HCEC 1CT (cell line): Measurements from ENCODE around the gene GP1BB.
A peak's percentile ranks its signal among the peaks of the same experiment; 100 is the strongest.

Source experiments
- DNase-seq: peaks from one replicate; pipeline ENCODE4 v3.0.0-alpha.2; 2017

The GP1BB gene

DNA sequence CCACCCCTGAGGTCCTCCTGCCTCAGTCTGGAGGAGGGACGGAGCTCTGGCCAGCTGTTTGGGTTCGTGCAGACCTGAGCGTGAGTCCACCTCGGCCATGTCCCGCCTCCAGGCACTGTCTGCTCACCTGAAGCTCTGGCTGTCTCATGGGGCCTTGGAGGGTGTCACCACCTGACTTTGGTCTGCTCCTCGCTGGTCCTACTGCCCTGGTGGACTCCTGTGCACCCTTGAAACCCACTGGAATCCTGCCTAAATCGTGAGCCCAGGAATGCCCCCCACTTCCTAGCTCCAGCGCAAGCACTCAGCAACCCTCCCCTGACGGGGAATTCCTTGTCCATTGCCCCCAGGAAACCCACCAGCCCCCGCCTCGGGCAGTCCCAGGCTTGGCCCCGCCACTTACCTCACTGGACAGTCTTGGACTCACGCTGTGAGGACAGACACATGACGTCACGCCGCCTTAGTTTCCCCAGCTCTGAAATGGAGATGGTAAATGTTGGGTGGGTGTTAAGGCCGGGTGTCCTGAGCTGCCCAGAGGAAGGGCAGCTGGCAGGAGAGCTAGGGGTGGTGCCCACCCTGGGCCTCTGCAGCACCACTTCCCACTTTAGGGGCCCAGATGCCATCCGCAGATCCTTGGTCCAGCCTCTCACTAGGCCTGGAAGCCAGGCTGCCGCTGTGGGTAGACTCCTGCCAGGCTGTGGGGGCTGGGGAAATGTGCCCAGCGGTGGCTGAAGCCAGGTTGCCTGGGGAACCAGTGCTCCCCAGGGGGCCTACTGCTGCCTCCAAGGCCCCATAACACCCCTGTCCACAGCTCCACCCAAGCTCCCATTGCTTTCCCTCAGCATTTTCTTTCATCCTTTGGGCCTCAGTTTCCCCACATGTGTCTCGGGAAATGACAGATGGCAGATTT, 19.1 kb downstream of the GP1BB start:
- DNase-seq = no peak

DNA sequence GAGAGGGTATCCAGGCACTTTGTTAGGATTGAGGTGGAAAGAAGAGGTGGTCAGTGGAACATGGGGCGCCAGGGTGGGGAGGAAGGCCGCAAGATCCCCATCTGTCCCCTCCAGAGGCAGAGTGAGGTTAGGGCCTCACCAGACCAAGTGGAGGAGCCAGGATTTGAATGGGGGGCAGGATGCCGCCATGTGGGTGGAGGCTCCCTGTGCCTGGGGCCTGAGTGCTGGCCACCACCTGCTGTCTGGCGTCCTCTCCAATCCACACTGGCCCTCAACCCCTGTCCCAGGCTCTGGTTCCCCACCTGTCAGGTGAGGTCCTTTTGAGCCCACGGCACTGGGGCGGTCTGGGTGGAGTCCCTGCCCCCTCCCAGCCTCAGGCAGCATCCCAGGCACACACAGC, 19.7 kb downstream of the GP1BB start:
- DNase-seq = no peak

DNA sequence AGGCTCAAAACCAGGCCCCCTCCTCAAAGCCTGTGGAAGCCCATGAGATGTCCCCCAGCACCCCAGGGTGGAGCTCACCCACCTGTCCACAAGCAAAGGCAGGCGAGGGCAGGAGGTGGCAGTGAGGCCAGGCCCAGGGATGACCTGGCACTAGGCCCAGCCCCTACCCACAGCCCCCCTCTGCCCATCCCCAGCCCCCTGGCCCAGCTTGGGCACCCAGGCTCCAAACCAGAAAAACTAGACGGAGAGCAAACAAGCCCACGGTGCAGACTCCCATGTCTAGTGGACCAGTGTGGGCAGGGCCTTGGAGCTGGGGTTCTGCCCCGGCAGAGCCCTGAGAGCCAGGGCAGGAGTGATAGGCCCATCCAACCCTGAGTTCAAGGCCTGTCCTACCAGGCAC, 20.3 kb downstream of the GP1BB start:
- no peak for DNase-seq

DNA sequence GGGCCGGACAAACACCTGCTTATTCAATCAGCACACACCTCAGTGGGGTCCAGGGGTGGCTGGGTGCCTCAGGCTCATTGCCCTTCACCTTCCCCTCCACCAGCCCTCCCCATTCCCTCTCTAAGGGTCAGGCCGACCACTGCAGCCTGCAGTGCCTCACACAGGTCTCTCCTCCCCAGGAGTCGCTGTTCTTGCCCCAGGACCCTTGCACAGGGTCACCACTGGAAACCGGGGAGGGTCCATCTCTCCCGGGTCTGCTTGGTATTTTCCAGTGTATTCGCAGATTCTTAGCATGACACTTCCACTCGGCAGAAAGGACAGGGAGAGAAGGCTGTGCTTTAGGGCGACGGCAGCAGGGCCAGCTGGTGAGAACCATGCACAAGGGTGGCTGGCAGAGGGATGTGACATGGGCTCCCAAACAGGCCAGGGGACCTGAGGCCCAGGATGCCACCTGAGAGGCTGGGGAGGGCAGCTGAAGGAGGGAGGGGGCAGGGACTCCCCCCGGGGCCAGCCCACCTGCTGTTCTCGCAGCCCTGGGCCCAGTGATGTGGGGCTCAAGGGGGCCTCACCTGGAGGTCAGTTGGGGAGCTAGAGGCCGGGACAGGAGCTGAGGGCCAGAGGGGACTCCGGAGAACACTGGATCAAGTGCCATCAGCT, 21.1 kb downstream of the GP1BB start:
- DNase-seq = no peak

DNA sequence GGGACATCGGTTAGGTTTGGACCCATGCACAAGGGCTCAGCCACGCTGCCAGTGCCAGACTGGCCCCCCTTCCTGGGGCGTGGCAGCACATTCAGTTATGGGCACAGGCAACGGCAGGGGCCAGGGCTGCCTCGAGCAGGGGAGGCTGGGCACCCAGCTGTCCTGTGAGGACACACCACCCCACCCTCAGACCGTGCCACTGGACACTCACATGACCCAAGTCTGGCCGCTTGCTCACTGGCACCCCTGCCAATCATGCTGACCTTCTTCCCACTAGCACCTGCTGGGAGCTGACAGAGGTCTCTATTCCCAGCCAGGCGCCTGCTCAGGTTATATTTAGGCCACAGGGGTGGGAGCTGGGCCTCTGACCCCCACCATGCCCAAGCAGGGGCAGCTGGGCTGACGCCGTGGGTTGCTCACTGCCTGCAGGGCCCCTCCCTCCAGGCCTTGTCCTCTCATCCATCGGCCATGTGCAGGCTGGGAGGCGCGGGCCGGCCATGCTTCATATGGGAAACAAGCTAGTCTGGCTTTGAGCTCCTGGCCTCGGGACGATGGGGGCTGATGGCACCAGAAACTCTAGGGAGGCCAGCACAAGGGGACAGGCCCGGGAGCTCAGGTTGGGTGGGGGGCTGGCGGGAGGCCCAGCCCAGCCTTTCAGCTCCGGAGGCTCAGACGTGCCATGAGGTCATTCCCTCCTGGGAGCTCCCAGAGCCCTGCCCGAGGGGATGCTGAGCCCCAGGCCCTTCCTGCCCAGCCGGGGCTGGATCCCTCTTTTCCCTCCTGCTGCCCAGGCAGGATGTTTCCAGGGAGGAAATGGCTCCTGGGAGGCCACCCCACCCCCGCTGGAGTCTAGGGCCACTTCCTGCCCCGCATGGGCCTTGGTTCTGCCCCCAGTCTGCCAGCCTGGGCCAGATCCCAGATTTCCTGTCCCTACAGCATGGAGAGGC, 22.1 kb downstream of the GP1BB start:
- DNase-seq = no peak

DNA sequence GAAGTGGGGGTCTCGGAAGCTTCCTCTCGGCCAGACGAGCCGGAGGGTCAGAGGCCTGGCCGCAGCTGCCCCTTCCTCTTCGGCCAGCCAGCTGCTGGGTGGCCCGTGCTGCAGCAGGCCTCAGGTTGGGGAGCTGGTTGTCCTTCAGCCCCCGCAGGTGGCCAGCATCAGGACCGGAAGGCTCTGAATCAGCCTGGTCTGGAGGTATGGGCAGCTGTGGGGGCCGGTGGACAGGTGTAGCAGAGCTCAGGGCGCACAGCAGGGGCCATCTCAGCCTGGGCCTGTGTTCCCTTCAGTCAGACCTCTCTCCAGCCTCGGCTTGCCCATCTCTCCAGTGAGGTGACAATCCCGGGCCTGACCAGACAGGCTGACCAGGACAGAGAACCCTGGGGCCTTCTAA, 23.4 kb downstream of the GP1BB start:
- no peak for DNase-seq

DNA sequence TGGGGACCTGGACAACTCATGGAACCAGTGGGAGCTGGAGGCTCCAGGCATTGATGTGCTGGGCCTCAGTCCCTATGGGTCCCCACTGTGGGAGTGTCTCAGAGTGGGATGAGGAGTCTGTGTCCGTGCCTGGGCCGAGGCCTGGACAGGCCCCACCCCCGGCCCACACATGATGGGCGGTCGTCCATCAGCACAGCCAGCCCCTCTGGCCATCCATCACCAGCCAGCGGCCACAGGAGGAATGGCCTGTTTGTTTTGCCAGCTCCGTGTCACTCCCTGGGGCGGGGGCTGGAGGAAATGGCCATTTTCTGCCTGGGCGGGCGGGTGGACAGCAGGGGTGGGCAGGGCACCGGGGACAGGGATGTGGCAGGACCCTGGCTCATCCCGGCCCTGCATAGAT, 24.2 kb downstream of the GP1BB start:
- DNase-seq = no peak

DNA sequence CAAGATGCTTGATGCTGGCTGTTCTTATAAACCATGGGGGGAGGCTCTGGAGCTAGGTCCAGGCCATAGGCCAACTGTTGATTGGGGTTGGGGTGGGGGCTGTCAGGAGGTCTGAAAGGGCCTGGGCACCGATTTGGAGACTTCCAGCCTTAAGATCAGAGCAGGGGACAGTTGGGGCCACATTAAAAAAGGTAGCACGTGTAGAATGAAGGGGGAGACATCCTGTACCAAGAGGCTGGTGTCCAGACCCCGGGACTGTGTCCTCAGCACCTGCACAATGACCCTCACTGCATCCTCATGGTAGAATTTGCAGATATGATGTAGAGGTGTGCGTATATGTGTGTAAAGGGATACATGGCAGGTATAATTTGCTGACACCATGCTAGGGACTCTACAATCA, 24.8 kb downstream of the GP1BB start:
- DNase-seq = no peak

DNA sequence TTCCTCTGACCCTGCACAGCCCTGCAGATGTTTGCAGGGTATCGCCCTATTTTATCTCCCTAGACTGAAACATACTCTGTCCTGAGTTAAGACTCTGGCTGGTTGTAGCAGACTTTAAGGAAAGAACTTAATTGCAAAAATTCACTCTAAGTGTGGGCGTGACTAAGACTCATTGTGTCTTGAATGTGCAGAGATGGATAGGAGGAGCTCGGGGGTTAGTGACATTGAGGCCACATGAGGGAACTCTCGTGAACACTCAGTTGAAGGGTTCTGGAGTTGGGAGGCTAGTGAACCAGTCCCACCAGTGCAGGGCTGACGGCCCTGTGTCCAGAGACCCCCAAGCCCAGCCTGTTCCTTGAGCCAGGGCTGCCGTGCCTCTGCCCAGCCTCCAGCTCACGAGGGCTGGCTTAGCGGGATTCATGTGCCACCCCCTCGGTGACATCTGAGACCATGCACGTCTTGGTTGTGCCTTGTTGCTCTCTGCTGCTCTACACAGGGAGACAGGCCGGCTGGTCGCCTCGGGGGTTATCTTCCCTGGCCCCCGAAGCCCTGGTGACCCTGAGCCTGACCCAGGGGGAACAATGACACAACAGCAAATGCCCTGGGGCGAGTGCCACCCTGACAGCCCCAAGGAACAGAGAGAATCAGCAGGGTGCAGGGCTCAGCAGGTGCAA, 25.8 kb downstream of the GP1BB start:
- no peak for DNase-seq

DNA sequence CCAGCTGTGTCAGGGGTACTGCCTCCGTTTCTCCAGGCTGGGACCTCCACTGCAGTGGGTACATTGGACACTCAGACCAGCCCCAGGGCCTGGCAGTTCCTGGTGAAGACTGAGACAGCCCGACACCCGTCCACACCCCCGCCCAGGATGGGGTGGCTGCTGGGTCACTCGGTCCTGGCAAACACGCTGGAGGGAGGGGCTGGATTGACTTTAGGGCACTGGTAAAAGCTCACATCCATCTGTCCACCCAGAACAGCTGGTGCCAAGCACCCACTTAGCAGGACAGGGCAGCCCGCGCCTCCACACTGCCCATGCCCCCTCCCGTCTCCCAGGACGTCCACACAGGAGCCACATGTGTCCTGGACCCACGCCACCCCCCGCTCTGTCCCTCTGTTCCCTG, 26.5 kb downstream of the GP1BB start:
- no peak for DNase-seq

DNA sequence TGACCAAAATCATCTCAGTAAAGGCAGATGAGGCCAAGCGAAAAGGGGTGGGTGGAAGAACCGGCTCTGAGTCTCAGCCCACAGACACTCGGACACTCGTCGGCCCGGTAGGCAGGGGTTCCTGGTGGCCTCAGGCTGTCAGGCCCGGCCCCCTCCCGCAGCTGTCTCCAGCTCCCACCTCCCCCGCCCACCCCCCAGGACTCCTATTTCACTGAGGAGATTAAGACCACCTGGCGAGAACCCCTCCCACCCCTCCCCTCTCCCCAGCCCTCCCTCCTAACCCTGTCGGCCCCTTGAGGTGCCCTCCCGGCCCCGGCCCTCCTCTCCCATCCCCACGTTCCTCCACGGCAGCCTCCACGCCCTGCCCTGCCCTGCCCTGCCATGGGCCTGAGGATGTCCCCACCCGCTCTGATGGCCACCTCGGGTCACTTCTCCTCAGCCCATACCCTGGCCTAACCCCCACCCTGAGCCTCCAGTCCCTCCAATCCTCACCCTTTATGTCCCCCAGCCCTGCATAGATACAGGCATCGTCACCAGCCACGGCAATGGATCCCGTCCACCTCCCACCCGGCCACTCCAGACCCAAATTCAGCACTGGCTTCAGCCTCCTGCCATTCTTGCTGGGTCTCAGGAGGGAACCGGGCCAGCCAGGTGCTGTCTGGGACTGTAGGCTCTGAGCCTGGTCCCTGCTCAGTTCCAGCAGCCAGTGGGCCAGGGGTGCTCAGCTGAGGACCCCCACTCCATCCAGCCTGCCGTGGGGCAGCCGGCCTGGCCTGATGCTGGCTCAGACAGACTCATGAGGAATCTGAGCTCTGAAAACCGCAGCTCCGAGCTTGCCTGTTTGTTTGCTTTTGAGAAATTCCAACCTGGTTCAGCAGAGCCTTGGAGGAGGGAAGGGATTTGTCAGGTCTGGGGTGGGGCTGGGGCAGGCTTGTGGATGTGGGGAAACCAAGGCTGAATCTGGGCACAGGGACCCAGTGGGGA, 27.5 kb downstream of the GP1BB start:
- peak; percentile 19 for DNase-seq

DNA sequence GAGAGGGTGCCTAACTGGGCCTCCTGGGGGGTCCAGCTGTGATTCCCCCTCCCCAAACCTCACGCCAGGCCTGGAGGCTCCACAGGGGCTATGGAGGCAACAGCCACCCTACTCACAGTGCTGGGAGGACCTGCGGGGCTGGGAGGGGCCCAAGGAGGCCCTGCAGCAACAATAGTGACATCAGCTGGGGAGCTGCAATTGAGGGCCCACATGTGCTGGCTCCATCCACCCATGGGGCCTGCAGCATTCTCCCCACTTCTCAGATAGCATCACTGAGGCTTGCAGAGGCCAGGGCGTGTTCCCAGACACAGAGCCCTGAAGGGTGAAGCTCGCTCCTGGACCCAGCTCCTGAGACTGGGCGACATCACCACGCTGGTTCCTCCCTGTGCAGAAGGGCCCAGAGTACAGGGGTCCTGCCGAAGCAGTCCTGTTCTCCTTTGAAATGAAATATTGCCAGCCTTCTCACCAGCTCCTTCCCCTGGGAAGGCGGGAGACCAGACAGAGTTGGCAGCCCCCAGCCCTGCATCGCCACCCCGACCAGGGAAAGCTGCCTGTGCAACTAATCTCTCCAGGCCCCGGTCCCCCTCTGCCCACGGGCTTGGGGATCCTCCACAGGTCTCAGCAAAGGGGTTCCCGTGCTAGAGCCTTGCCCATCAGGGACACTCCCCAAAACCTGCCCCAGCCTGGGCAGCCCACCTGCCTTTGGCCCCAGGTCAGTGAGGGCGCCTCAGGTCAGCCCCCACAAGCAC, 28.3 kb downstream of the GP1BB start:
- DNase-seq = no peak

DNA sequence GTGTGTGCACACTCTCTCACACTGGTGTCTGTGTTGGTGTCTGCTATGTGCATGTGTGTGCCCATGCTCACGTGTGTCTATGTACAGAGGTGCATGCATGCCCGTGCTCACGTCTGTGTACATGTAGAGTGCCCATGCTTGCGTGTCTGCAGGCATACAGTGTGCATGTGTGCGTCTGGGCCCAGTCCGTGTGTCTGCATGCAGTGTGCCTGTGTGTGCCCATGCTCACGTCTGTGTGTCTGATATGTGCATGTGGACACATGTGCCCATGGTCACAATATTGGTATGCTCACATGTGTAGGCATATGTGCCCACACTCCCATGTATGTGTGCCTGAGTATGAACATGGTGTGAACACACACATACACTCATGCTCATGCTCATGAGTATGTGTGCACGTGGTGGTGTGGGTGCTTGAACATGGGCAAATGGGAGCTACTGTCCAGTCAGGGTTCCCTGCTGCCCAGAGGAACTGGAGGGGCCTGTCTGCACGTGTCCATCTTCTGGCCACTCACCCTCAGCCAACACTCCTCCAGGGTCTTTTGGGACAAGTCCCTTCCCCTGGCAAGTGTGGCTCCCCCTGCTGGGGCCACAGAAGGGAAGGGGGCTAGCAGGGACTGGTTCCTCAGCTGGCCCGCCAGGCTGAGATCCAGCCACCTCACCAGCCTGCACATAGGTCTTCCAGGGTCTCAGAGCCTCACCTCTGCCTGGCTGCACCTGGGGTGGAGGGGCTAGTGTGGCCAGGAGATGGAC, 29.9 kb downstream of the GP1BB start:
- DNase-seq = no peak

DNA sequence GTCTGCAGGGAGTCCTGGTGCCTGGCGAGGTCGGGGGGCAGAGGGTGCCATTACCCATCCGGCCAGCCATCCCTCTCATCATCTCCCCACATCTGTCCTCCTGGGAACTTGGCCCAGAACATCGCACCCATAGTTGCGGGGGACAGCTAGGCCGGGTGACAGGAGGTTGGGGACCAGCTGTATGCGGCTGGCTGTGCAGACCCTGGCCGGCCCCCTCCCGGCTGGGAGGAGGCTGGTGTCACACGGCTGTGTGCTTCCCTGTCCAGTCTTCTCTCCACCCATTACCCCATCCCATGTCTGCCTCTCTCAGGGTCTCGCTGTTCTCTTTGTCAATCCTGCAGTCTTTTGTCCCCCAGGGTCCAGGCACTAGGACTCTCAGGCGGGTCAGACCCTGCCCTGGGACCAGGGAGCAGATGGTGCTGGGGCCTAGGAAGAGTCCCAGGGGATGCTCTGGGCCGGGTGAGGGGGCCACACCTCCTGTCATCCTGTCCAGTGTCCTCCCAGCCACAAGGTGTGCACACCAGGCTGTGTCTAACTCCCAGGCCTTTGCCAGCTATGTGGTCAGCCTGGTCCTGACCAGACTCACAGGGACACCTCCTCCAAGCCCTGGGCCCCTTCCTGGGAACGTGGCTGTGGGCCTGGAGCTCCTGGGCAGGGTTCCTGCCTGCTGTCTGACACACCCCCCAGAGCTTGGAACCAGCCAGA, 30.8 kb downstream of the GP1BB start:
- no peak for DNase-seq

DNA sequence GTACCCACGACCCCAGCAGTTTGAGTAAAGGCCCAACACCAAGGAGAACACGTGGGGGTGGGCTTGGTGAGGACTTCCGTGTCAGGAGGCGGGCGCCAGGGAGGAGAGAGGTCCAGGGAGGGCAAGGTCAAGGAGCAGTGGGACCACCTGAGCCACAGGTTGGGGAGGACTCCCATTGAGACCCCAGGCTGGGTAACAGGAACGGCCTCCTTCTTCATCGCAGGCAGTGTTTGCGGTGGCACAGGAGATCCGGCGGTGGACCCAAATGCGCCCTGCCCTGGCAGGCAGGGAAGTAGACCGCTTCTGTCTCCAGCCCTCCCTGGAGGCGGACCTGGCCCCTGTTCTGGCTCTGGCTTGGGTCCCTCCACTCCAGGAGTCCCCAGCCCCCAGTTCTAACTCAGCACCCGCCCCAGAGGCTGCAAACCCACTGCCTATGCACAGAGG, 31.4 kb downstream of the GP1BB start:
- no peak for DNase-seq

DNA sequence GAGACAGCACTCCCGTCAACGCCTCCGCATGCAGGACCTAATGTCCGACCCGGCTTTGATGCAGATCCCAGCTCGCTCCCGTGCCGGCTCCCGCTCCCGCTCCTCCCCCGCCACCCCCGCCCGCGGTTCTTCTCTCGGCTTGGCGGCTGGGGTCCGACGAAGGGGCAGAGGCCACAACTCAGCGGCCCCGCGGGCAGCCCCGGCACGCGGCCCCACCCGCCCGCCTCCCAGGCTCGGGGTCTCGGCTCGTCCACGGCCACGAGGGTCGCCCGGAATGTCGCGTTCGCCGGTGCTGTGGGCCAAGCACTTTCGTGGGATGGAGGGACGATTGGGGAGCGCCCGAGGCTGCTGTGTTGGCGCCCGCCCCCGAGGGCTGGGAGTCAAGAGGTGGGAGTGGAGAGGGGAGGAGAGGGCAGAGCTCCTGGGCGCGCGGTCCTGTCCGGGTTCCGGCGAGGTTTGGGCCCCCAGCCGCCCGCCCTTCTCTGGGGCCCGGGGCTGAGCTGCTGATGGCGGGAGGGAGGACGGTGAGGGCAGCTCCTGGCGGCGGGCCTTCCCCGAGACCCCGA, 31.9 kb downstream of the GP1BB start:
- no peak for DNase-seq

DNA sequence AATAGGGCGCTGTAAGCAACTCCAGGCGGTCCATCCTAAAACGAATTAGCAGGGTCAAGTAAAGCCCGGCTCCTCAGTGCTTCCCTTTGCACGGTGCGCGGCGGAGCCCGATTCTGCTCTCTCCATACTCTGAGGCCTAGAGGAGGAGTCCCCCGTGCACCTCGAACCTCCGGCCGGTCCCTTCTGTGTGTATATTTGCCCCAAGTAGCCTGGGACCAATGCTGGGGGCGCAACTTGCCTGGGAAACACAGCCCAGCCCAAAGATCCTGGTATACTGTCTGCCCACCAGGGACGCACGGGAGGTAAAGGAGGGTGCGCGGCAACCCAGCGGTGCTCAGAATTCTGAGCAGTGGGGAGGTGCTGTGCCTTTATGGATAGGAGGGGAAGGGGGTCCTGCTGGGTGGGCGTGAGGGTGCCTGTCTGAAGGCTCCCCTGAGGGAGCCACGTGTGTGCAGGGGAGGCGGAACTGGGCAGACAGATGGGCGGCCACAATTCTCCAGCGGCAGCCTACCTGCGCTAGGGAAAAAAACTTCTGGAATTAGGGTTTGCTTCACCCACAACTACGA, 32.5 kb downstream of the GP1BB start:
- DNase-seq = no peak
